Measurements from ENCODE around the gene ZMPSTE24.
A peak's percentile ranks its signal among the peaks of the same experiment; 100 is the strongest.

ZMPSTE24 gene

DNA sequence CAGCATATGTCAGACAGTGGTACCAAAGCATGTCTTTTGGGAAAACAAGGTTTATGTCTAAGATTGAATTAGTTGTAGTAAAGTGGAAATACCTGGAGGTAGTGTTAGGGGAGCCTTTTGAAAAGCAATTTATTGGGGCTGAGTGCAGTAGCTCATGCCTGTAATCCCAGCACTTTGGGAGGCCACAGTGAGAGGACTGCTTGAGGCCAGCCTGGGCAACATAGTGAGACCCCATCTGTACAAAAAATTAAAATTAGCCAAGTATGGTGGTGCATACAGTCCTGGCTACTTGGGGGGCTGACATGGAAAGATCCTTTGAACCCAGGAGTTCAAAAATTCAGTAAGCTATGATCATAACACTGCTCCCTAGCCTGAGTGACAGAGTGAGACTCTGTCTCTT lies 7.3 kb downstream of the ZMPSTE24 start:
- DNase-seq = no peak

DNA sequence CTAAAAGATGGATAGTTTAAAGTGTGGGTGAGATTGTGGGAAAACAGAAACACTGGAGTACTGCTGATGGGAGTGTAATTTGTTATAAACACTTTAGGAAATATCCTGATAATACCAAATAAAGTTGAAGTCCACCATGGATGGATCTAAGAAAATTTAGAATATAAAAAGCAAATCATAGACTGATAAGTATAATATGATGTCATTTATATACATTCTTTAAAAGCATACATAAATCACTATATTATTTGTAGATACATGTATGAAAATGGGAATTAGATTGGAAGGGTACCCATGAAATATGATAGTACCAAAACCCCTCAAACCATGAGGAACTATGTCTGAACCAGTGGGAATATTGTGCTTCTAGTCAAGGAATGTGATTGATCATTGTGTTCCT lies 7.9 kb downstream of the ZMPSTE24 start:
- no peak for DNase-seq

DNA sequence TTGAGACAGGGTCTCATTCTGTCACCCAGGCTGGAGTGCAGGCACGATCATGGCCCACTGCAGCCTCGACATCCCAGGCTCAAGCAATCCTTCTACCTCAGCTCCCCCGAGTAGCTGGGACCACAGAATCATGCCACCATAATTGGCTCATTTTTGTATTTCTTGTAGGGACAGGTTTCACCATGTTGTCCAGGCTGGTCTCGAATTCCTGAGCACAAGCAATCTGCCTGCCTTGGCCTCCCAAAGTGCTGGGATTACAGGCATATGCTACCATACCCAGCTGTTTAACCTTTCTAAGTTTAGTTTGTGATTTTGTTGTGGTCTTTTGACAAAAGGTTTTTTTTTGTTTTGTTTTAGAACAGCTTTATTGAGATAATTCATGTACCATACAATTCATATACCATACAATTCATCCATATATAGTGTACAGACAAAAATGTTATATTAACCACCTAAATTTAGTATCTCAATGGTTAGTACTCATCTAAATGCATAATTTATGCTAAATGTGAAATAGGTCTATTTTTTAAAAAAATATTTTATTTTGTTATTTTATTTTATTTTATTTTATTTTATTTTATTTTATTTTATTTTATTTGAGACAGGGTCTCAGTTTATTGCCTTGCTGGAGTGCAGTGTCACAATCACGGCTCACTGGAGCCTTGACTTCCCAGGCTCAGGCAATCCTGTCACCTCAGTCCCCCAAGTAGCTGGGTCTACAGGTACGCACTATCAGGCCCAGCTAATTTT lies 8.9 kb downstream of the ZMPSTE24 start:
- no peak for DNase-seq

- DNase-seq = no peak
Measured at GRCh38 chr1:40267767-40268187, 9.7 kb downstream of the ZMPSTE24 start.

- DNase-seq = no peak
Measured at GRCh38 chr1:40268211-40268610, 10.2 kb downstream of the ZMPSTE24 start.

DNA sequence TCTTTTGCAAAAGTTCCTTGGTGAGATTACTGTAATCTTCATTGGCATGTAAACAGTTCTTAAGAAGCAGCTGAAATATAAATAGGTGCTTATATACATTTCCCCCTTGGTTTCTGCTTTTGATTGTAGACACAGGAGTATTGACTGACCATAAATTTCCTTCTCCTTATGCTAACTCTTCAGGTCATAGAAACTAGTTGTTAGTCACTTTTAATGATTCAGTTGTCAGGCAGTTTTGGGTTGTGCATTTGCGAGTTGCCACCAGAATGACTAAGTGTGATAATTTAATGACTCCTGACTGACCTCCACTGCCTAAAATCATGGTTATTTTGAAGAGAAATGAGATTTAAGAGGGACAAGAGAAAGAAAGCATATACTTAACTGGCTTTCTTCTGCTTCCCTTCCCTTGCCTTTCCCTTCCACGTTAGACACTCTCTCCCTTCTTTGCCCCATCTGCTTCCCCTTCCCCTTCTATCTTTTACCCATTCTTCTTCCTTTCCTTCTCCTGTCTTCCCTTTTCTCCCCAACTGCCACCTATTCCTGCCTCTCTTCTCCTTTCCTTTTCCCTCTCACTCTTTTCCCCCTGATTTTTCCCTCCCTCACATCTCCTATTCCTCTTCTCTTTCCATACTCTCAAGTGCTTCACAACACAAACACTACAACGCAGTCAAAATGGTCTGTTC lies 12.3 kb downstream of the ZMPSTE24 start:
- DNase-seq = no peak

DNA sequence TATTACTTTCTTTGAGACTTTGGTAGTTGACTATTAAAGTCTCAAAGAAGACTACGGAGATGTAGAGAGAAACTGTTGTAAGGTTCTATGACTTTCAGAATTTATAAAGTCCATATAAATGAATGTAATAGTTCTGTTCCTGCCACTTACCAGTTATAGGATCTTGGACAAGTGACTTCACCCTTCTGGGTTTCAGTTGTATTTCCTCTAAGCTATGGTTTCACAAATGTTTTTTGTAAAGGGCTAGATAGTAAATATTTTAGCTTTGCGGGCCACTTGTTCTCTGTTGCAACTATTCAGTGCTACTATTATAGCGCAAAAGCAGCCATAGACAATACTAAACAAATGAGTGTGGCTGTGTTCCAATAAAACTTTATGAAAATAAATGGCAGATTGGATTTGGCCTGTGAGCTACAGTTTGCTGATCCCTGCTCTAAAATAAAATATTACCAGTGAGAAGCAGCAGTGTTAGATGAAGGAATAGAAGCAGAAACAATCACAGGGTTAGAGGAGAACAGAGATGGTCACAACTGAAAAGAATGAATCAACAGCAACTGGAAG lies 14.7 kb downstream of the ZMPSTE24 start:
- DNase-seq = no peak

DNA sequence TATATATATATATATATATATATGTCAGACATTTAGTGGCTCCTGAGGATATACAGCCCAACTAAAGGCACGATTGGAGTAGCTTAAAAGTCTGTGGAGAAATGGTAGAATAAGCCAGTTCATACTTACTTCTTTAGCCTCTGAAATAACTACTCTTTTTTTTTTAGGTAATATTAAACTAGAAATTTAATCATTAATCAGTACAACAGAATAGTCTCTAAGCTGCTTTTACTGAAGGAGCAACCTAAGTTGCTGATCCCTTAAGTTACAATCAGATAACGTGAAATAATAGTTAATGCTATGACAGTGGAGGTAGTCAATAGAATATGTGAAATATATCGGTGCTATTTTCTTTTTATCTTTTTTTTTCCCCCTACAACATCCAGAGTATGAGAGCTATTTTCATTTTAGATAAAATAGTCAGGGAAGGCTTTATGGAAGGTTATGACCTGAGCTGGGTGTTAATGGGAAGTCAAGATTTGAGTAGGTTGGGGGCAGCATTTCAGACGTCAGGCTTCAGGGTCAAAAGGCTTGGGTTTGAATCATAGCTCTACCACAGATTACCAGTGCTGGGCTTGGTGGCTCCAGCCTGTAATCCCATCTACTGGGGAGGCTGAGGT lies 15.6 kb downstream of the ZMPSTE24 start:
- DNase-seq = no peak

DNA sequence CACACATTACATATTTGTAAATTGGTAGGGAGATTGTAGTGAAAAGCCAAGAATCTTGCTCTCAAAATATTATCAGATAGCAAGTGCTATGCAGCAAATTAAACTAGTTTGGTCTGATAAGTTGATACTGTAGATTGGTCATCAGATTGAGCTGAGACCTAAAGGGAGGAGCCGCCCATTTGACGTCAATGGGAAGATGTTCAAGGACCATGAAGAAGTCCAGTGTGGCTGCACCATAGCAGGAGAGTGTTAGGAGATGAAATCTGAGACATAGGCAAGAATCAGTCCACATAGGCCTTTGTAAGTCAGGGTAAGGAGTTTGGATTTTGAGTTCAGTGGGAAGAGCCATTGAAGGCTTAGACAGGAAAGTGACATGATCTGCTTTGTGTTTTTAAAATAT lies 16.3 kb downstream of the ZMPSTE24 start:
- DNase-seq = no peak

GRCh38 chr1:40276122-40276521 lies 18.1 kb downstream of the ZMPSTE24 start:
- DNase-seq = no peak

- DNase-seq = peak; percentile 82
Measured at GRCh38 chr1:40281853-40282252, 23.8 kb downstream of the ZMPSTE24 start.

DNA sequence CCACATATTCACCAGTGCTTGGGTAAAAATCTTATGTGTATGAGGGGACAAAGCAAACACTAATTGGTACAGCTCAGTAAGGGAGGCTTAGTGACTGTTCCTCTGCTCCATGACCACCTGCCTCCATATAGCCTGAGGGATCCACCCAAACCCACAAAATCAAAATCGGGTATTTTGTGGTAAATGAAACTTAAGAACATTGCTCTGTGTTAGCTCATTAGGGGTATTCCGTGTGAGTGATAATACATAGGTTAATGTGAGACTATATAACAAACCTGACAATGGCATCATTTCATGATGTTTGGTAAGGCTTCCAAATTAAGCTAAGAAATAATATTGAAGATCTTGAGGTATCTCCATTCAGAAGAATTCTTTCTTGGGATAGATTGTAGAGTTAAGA lies 33.3 kb downstream of the ZMPSTE24 start:
- no peak for DNase-seq

GRCh38 chr1:40299366-40300248 lies 41.6 kb downstream of the ZMPSTE24 start:
- no peak for DNase-seq

GRCh38 chr1:40300249-40300567 lies 42.2 kb downstream of the ZMPSTE24 start:
- no peak for DNase-seq

DNA sequence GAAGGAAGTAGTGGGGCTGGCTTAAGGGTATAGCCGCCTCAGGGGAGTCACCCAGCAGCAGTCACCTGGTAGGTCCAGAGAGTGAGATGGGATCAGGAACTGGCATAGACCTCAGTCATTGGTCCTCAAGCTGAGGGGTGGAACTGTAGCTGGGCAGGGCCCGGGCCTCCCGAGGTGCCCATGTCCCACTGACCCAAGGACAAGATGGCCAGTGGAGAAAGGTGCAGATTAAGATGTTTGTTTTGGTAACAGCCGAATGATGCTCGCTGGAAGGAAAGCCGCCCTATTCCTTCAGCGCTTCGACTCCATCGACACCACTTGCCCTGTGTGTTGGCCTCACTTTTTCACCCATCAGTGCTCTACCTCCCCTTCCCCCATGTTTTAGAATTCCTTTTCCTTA lies 42.6 kb downstream of the ZMPSTE24 start:
- DNase-seq = no peak

GRCh38 chr1:40301066-40301465 lies 43.0 kb downstream of the ZMPSTE24 start:
- no peak for DNase-seq

- DNase-seq = no peak
Measured at GRCh38 chr1:40301541-40302299, 43.7 kb downstream of the ZMPSTE24 start.

- no peak for DNase-seq
Measured at GRCh38 chr1:40302475-40302874, 44.4 kb downstream of the ZMPSTE24 start.

DNA sequence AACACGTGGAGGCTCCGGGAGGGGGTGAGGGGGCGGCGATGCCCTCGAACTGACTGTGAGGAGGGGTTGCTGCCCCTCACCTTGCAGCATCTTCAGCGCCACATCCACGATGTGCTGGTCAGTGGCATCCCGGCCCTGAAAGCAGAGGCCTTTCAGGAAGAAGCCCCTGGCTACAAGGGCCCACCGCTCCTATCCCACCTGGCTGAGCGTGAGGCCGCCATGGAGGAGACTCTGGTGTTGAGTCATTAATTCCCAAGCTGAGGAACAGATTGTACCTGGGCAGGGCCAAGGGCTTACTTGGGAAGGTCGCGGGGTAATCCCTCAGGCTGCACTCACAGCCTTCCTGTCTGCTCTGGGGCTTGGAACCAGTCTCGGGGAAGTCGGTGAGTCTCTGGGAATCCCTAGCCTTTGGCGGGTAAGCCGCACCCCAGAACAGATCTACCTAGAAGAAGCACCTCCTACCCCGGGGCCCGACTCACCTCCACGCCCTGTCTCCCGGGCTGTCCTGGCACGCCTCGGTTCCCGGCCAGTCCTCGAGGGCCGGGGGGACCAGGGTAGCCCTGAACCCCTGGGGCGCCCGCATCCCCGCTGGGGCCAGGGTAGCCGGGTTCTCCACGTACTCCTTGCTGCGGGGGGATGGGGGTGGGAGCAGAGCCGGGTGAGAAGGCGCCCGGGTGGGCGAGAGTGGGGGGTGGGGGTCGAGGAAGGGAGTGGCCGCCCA lies 45.2 kb downstream of the ZMPSTE24 start:
- DNase-seq = no peak

DNA sequence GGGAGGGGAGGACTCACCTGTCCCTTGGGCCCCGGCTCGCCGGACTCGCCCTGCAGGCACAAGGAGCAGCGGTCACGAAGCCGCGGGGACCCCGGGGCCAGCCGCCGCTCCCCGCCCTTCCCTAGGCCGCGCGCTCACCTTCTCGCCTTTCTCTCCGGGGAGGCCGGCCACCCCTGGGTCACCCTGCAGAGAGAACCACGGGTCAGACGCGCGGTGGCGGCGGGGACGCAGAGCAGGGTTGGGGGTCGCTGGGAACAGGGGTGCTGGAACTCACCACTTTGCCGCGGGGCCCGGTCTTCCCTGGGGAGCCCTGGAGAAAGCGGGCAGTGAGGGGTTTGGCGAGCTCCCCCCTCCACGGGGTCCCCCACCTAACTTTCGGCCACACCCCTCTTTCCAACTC lies 45.8 kb downstream of the ZMPSTE24 start:
- DNase-seq = no peak

- no peak for DNase-seq
Measured at GRCh38 chr1:40305451-40305850, 47.4 kb downstream of the ZMPSTE24 start.

DNA sequence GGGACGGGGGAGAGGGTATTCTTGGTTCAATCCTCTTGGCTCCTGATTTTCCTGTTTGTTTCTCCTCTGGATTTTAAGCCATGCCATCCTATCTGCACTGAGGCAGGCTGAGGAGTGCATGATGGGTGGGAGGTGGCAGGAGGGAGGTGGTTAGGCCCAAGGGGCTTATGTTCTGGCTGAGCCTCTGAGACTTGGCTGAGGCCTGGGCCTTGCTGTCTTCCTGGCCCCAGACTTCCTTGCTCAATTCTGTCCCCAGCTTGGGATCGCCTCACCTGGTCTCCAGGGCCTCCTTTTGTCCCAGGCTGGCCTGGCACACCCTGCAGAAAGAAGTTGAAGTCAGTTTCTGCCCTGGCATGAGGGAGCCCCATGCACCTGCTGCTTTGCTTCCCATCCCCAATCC lies 47.8 kb downstream of the ZMPSTE24 start:
- no peak for DNase-seq
